GM21717 (cell line): ENCODE measurements around the gene TDP2.
"Not testable (repeated sequence)": the region's sequence is repeated elsewhere in the genome, so short reads cannot be mapped to it uniquely, and the experiment has no call there.

Experiments
- ATAC-seq: cut with Tn5 transposase; IDR thresholded peaks from one replicate; pipeline ENCODE4 v1.9.1; 2021; ENCODE audit warnings: mild to moderate bottlenecking, moderate library complexity; ENCODE audit not compliant: unreplicated experiment

The TDP2 gene

DNA sequence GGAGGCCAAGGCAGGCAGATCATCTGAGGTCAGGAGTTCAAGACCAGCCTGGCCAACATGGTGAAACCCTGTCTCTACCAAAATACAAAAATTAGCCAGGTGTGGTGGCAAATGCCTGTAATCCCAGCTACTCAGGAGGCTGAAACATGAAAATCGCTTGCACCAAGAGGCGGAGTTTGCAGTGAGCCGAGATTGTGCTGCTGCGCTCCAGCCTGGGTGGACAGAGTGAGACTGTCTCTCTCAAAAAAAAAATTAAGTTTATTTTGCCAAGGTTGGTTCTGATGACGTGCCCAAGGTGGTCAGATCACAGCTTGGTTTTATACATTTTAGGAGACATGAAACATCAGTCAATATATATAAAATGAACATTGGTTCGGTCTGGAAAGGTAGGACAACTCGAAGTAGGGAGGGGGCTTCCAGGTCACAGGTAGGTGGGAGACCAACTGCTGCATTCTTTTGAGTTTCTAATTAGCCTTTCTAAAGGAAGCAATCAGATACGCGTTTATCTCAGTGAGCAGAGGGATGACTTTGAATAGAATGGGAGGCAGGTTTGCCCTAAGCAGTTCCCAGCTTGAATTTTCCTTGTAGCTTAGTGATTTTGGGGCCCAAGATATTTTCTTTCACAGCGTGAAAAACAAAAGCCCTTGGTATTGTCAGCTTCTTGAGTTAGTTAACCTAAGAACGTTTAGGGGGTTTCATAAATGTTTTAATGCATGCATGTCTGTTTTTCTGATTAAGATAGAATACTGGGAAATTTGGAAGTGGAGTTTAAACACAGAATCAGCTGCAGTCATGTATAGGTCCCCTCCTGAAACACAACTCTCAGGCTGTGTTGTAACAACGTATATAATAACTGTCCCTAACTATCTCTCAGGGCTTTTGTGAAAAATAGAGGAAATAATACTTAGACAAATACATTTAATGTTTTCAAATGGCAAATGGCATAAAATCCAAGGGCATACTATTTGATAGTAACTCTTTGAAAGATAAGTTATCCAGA is 16.9 kb upstream of the TDP2 start:
- no peak for ATAC-seq

DNA sequence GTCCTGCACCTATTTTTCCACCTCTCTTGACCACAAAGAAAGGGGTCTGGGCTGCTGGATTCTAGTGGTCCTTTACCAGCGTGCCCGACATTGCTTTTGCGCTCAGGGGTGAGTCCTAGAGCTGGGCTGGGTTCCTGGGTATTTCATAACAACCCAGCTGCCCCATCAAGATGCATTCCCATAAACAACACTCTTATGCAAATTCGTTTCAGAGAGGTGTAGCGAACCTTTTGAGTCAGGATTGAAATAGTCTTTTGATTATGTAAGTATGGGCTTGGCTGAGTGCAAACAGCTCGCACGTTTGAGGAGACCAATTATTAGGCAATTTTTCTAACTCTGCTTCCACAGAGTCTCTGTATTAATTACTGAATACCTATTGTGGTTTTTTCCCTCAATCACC is 13.9 kb upstream of the TDP2 start:
- no peak for ATAC-seq

GRCh38 chr6:24678792-24679352 is 12.2 kb upstream of the TDP2 start:
- not testable (repeated sequence) for ATAC-seq

- no peak for ATAC-seq
Measured at GRCh38 chr6:24673625-24674024, 6.9 kb upstream of the TDP2 start.

DNA sequence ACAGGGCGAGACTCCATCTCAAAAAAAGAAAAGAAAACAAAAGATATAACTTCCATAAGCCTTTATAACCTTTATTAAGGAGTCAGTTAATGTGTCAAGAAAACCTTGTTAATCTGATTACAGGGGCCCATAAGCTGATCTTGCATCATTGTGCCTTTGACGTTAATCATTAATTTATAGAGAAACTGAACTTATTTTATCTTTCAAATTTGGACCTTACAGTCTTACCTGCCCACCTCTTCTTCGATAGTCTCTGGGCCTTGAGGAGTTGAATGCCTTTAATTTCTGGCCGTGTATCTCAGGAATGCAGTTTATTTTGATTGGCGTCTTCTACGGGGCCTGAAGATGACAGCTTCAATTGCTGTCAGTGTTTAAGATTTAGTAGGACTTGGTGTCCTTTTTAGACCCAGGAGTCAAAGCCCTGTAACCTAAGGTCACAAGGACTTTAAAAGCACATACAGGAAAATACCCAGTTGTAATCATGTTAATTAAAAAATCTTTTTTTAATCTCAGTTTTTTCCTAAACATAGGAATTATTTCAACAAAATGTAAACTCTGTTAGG is 6.0 kb upstream of the TDP2 start:
- ATAC-seq = no peak

DNA sequence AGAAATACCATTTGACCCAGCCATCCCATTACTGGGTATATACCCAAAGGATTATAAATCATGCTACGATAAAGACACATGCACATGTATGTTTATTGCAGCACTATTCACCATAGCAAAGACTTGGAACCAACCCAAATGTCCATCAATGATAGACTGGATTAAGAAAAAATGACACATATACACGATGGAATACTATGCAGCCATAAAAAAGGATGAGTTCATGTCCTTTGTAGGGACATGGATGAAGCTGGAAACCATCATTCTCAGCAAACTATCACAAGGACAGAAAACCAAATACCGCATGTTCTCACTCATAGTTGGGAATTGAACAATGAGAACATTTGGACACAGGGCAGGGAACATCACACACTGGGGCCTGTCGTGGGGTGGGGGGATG is 4.4 kb upstream of the TDP2 start:
- ATAC-seq = not testable (repeated sequence)

- not testable (repeated sequence) for ATAC-seq
Measured at GRCh38 chr6:24670492-24670891, 3.8 kb upstream of the TDP2 start.

- no peak for ATAC-seq
Measured at GRCh38 chr6:24668997-24669361, 2.3 kb upstream of the TDP2 start.

DNA sequence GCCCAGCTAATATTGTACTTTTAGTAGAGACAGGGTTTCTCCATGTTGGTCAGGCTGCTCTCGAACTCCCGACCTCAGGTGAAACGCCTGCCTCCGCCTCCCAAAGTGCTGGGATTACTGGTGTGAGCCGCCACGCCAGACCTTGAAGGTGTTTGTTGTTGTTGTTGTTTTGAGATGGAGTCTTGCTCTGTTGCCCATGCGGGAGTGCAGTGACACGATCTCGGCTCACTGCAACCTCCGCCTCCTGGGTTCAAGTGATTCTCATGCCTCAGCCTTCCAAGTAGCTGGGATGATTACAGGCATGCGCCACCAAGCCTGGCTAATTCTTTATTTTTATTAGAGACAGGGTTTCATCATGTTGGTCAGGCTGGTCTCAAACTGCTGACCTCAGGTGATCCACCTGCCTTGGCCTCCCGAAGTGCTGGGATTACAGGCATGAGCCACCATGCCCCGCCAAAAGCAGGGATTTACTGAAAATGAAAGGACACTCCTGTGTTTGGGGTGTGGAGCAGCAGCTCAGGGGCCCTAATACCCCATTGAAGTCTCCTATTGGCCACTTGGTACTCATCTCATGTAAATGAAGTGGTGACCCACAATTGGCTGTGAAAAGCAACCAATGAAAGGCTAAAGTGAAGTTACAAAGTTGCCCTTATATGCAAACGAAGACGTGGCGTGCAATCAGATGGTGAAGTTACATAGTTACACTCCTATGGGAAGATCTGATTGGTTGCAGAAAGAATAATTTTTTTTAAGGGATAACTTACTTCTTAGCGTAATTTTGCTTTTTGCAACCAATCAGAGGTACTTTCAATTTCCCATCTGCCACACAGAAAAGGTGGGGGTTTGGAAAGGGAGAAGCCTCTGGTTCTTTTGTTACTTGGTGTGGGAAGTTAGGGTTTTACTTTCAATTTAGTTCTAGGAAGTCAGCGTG is 1.6 kb upstream of the TDP2 start:
- not testable (repeated sequence) for ATAC-seq

- no peak for ATAC-seq
Measured at GRCh38 chr6:24667378-24667803, 692 bp upstream of the TDP2 start.

- peak; percentile 45 for ATAC-seq
Measured at GRCh38 chr6:24666097-24666640, 530 bp downstream of the TDP2 start.

- no peak for ATAC-seq
Measured at GRCh38 chr6:24664046-24664987, 2.4 kb downstream of the TDP2 start.

DNA sequence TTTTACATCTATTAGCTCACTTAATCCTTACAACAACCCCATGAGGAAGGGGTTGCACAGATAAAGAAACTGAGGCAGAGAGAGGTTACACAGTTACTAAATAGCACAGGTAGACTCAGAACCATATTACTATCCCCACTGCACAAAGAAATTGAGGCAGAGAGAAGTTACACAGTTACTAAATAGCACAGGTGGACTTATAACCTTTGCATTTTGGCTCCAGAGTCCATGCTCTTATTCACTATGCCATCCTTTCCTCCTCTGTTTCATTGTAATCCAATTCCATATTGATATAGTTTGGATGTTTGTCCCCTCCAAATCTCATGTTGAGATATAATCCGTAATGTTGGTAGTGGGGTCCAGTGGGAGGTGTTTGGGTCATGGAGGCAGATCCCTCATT is 3.5 kb downstream of the TDP2 start:
- ATAC-seq = no peak

DNA sequence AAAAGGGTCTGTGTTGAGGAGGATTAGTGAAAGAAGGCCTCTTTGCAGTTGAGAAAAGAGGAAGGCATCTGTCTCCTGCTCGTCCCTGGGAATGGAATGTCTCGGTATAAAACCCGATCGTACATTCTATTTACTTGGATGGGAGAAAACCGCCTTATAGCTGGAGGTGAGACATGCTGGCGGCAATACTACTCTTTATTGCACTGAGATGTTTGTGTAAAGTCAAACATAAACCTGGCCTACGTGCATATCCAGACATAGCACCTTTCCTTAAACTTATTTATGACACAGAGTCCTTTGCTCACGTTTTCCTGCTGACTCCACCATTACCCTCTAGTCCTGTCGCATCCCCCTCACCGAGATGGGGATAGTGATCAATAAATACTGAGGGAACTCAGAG is 4.5 kb downstream of the TDP2 start:
- no peak for ATAC-seq

GRCh38 chr6:24661759-24662158 is 4.9 kb downstream of the TDP2 start:
- ATAC-seq = not testable (repeated sequence)

- no peak for ATAC-seq
Measured at GRCh38 chr6:24660105-24660504, 6.6 kb downstream of the TDP2 start.

DNA sequence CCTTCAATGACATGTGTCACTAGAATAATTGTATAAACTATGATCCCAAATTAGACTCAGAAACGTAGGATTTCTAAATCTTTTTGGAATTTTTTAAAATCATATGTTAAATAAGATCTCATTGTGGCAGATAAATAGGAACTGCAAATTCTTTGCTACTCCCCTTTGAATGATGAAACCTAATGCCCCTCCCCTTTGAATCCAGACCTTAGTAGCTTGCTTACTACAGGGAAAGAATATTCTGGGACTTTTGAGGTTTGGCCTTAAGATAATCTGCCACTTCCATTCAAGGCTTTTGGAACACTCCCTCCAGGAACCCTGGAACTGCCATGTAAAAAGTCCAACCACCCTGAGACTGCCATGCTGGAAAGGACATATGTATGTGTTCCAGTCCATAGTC is 7.1 kb downstream of the TDP2 start:
- ATAC-seq = no peak

DNA sequence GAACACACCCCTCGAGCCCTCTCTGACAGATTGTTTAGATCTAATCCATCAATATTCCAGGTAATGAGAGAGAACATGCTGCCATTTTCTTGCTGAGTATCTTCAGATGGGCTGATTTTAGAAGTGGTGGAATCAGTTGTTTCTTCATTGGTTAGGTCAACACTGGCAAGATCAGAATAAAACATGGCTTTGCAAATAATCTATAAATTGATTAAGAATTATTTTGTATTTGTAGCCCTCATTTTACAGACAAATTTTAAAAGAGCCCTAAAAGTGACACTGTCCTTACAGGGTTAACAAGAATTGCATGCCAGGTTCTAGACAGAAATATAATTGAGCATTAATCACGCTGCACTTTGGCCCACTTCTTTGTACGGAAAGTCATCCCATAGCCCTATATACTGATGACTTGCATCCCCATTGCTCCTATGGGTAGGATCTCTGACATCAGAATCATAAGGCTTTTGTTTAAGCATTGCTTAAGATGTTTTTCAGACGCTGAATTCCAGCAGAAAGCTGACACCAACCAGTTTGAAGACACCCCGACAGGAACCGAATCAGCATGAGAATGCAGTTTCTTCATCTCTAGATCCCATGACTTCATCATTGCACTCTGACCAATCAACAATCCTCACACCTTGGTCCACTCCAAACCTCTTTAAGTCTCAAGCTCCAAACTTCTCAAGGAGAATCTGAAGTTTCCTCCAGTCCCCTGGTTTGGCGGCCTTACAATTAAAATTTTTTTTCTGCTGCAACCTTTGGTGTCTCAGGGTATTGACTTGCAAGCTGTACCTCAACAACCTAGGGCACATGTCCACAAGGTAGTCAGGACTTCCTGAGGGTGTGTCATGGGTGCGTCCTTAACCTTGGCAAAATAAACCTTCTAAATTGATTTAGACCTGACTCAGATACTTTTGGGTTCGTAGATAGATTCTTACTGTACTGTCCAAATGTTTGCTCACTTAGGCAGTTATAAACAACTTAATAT is 7.8 kb downstream of the TDP2 start:
- no peak for ATAC-seq
